Mesendoderm (in vitro differentiated cells): ENCODE measurements around the gene MORN1. TPM values are rescaled to one million over a fixed set of nuclear protein-coding genes. Genes with fewer than 3 reads are reported as not detected.
"Not testable (repeated sequence)": the region's sequence is repeated elsewhere in the genome, so short reads cannot be mapped to it uniquely, and the experiment has no call there.

Experiments
- DNase-seq: peaks from one replicate; pipeline ENCODE4 v3.0.0; 2013
- H2AK5ac ChIP-seq: 2 replicates; pipeline ENCODE4 v1.6.1; 2013; ENCODE audit warnings: low read length, inconsistent platforms
- H2BK120ac ChIP-seq: 2 replicates; pipeline ENCODE4 v1.6.1; 2013; ENCODE audit warnings: low read depth, mild to moderate bottlenecking, low read length, moderate library complexity, mixed read lengths
- H2BK15ac ChIP-seq: replicated peaks from 2 replicates; pipeline ENCODE4 v1.6.1; 2013; ENCODE audit warnings: low read depth, mild to moderate bottlenecking, moderate library complexity
- H2BK5ac ChIP-seq: 2 replicates; pipeline ENCODE4 v1.6.1; 2013; ENCODE audit warnings: low read length, inconsistent platforms
- H3K18ac ChIP-seq: 2 replicates; pipeline ENCODE4 v1.6.1; 2013; ENCODE audit warnings: mild to moderate bottlenecking, low read length, mixed read lengths
- H3K23ac ChIP-seq: one replicate; pipeline ENCODE4 v1.6.1; 2013; ENCODE audit warnings: low read length
- H3K27ac ChIP-seq: 2 replicates; pipeline ENCODE4 v1.5.1; 2013; ENCODE audit warnings: low read depth, mild to moderate bottlenecking, inconsistent platforms, low read length, moderate library complexity
- H3K27me3 ChIP-seq: 2 replicates; pipeline ENCODE4 v1.6.1; 2013; ENCODE audit warnings: low read length, control low read depth, mild to moderate bottlenecking, inconsistent platforms; ENCODE audit not compliant: insufficient read depth, poor library complexity
- H3K36me3 ChIP-seq: 2 replicates; pipeline ENCODE4 v1.6.1; 2013; ENCODE audit warnings: low read length, inconsistent platforms; ENCODE audit not compliant: control insufficient read depth, insufficient read depth
- H3K4ac ChIP-seq: one replicate; pipeline ENCODE4 v1.6.1; 2013; ENCODE audit warnings: low read depth, mild to moderate bottlenecking, low read length, moderate library complexity
- H3K4me1 ChIP-seq: 2 replicates; pipeline ENCODE4 v1.6.1; 2013; ENCODE audit warnings: low read depth, low read length, inconsistent platforms; ENCODE audit not compliant: control insufficient read depth
- H3K4me2 ChIP-seq: 2 replicates; pipeline ENCODE4 v1.6.1; 2013; ENCODE audit warnings: low read length
- H3K4me3 ChIP-seq: 2 replicates; pipeline ENCODE4 v1.5.1; 2013; ENCODE audit warnings: mild to moderate bottlenecking, low read length
- H3K56ac ChIP-seq: one replicate; pipeline ENCODE4 v1.6.1; 2013; ENCODE audit warnings: low read length
- H3K79me1 ChIP-seq: 2 replicates; pipeline ENCODE4 v1.6.1; 2013; ENCODE audit warnings: low read length, inconsistent platforms
- H3K79me2 ChIP-seq: 2 replicates; pipeline ENCODE4 v1.6.1; 2013; ENCODE audit warnings: mild to moderate bottlenecking, low read length; ENCODE audit not compliant: control insufficient read depth, insufficient read depth
- H3K9ac ChIP-seq: 2 replicates; pipeline ENCODE4 v1.6.1; 2013; ENCODE audit warnings: low read length, inconsistent platforms
- H4K5ac ChIP-seq: one replicate; pipeline ENCODE4 v1.6.1; 2013; ENCODE audit warnings: low read length
- H4K8ac ChIP-seq: one replicate; pipeline ENCODE4 v1.6.1; 2013; ENCODE audit warnings: low read depth, mild to moderate bottlenecking, control low read depth, low read length, moderate library complexity
- WGBS: extraction: QIAGEN DNeasy Blood & Tissue Kit; methylation state at CpG from one replicate; pipeline ENCODE4 v1.1.7; 2013; ENCODE audit warnings: low lambda C conversion rate, missing lambda C conversion rate; ENCODE audit not compliant: insufficient coverage; ENCODE audit errors: extremely low coverage; 5-methylcytosine and 5-hydroxymethylcytosine counted together
- polyA plus RNA-seq, 2 experiments: library from polyadenylated mRNA; stranded (reverse); fragments of 200-250 nt; gene quantifications; one replicate each; pipeline ENCODE4 v1.2.3, GENCODE V29; 2013

MORN1 gene
- polyA plus RNA-seq (2013, experiment 1 of 2): 2.1 TPM
- 1.6 TPM for polyA plus RNA-seq (2013, experiment 2 of 2)

- H4K8ac ChIP-seq: no peak within 1 kb of the TSS
- H3K4me1 ChIP-seq: no peaks in the 10 kb centered on the region
- H3K23ac ChIP-seq: no peak within 1 kb of the TSS
- no peak within 1 kb of the TSS for H4K5ac ChIP-seq
- DNase-seq: peak; percentile 99
- WGBS: no CpG with 5 or more reads among the region's 103 CpGs
- no peak within 1 kb of the TSS for H2BK15ac ChIP-seq
- H2BK5ac ChIP-seq: no peak within 1 kb of the TSS
- H3K27me3 ChIP-seq: no peaks in the 10 kb centered on the region
- peak within 1 kb of the TSS; percentile 59 for H3K4me2 ChIP-seq
- H3K18ac ChIP-seq: peak within 1 kb of the TSS; percentile 34
- peaks cover 38% of the 10 kb centered on the region for H3K79me1 ChIP-seq
- peak within 1 kb of the TSS; percentile 97 for H3K56ac ChIP-seq
- peak within 1 kb of the TSS; percentile 58 for H3K27ac ChIP-seq
- peaks cover 28% of the 10 kb centered on the region for H3K79me2 ChIP-seq
- H2AK5ac ChIP-seq: peak within 1 kb of the TSS; percentile 50
- peak within 1 kb of the TSS; percentile 94 for H3K4me3 ChIP-seq
- peak within 1 kb of the TSS; percentile 94 for H3K9ac ChIP-seq
- peak within 1 kb of the TSS; percentile 89 for H3K4ac ChIP-seq
- peaks cover 9% of the 10 kb centered on the region for H3K36me3 ChIP-seq
- peak within 1 kb of the TSS; percentile 17 for H2BK120ac ChIP-seq
These were observed at the start of gene MORN1, which contains the start of gene RER1 for GRCh38 chr1:2391041-2391930. Gene MORN1 (minus strand): TSS chr1:2391554. CDS start chr1:2391533, 21 bp downstream. Gene RER1 (plus strand): TSS chr1:2391841. CDS start chr1:2395791, 3,950 bp downstream.

GRCh38 chr1:2440346-2440745 is 49.0 kb upstream of the MORN1 start:
- not testable (repeated sequence) for H3K27ac ChIP-seq, H3K9ac ChIP-seq, H3K18ac ChIP-seq, H2BK5ac ChIP-seq, H3K23ac ChIP-seq, H3K4me2 ChIP-seq, H3K36me3 ChIP-seq, H3K56ac ChIP-seq, H2BK15ac ChIP-seq, H3K4ac ChIP-seq, H3K4me1 ChIP-seq, H3K79me2 ChIP-seq, H4K5ac ChIP-seq, H3K79me1 ChIP-seq, DNase-seq, H3K4me3 ChIP-seq, H2AK5ac ChIP-seq, H2BK120ac ChIP-seq, H4K8ac ChIP-seq
- no CpG with 5 or more reads among the region's 23 CpGs for WGBS
- H3K27me3 ChIP-seq: peaks cover 13% of the 10 kb centered on the region

- Histone ChIP-seq H3K36me3 (no peaks in the 10 kb centered on the region), H2BK15ac (no peak overlapping the region), H3K4me3 (no peak overlapping the region), H2AK5ac (no peak overlapping the region), H3K18ac (no peak overlapping the region), H4K8ac (no peak overlapping the region), H3K27me3 (peaks cover 12% of the 10 kb centered on the region), H4K5ac (no peak overlapping the region), H3K27ac (no peak overlapping the region), H3K23ac (no peak overlapping the region), H3K79me1 (no peaks in the 10 kb centered on the region), H3K9ac (no peak overlapping the region), H3K56ac (no peak overlapping the region), H3K4me1 (no peaks in the 10 kb centered on the region), H2BK120ac (no peak overlapping the region), H3K79me2 (no peaks in the 10 kb centered on the region), H3K4ac (no peak overlapping the region), H3K4me2 (no peak overlapping the region), H2BK5ac (no peak overlapping the region)
- WGBS: no CpG with 5 or more reads among the region's 15 CpGs
- DNase-seq: no peak
These were observed 48.0 kb upstream of the MORN1 start for GRCh38 chr1:2439369-2439768.

GRCh38 chr1:2438641-2439040 is 47.3 kb upstream of the MORN1 start:
- peaks cover 7% of the 10 kb centered on the region for H3K27me3 ChIP-seq
- WGBS: no CpG with 5 or more reads among the region's 14 CpGs
- H3K4ac ChIP-seq: no peak overlapping the region
- H2BK5ac ChIP-seq: no peak overlapping the region
- no peaks in the 10 kb centered on the region for H3K79me1 ChIP-seq
- no peak overlapping the region for H3K56ac ChIP-seq
- H3K79me2 ChIP-seq: no peaks in the 10 kb centered on the region
- H3K27ac ChIP-seq: no peak overlapping the region
- DNase-seq: no peak
- no peak overlapping the region for H2BK120ac ChIP-seq
- no peak overlapping the region for H2BK15ac ChIP-seq
- no peak overlapping the region for H2AK5ac ChIP-seq
- no peak overlapping the region for H3K18ac ChIP-seq
- no peak overlapping the region for H3K4me2 ChIP-seq
- no peak overlapping the region for H3K9ac ChIP-seq
- no peak overlapping the region for H3K23ac ChIP-seq
- no peak overlapping the region for H3K4me3 ChIP-seq
- no peaks in the 10 kb centered on the region for H3K36me3 ChIP-seq
- no peak overlapping the region for H4K5ac ChIP-seq
- H3K4me1 ChIP-seq: no peaks in the 10 kb centered on the region
- no peak overlapping the region for H4K8ac ChIP-seq

- Histone ChIP-seq H3K36me3 (no peaks in the 10 kb centered on the region), H3K18ac (no peak overlapping the region), H3K23ac (no peak overlapping the region), H2AK5ac (no peak overlapping the region), H4K8ac (no peak overlapping the region), H3K79me1 (no peaks in the 10 kb centered on the region), H2BK120ac (no peak overlapping the region), H4K5ac (no peak overlapping the region), H2BK5ac (no peak overlapping the region), H3K4me3 (no peak overlapping the region), H3K27ac (no peak overlapping the region), H3K4me2 (no peak overlapping the region), H3K4ac (no peak overlapping the region), H3K9ac (no peak overlapping the region), H3K4me1 (no peaks in the 10 kb centered on the region), H3K79me2 (no peaks in the 10 kb centered on the region), H2BK15ac (no peak overlapping the region), H3K27me3 (peaks cover 5% of the 10 kb centered on the region), H3K56ac (no peak overlapping the region)
- no peak for DNase-seq
- no CpG with 5 or more reads among the region's 15 CpGs for WGBS
These were observed 46.7 kb upstream of the MORN1 start for GRCh38 chr1:2438038-2438437.
